Stimulated activated CD4-positive, alpha-beta T cell treated with anti-CD3 and anti-CD28 coated beads, Interleukin-2, amount 100 ng/mL, for 24 hours (primary cell): Measurements from ENCODE around the gene BTBD1.
"Not testable (repeated sequence)": the region's sequence is repeated elsewhere in the genome, so short reads cannot be mapped to it uniquely, and the experiment has no call there.

Source experiments
- DNase-seq, 2 donors: peaks; one replicate each; pipeline ENCODE4 v3.0.0-alpha.2; 2020

Gene BTBD1

GRCh38 chr15:83053151-83053550 lies 13.9 kb downstream of the BTBD1 start:
- no peak for DNase-seq

GRCh38 chr15:83046558-83047127 lies 20.4 kb downstream of the BTBD1 start:
- no peak for DNase-seq

GRCh38 chr15:83044156-83044555 lies 22.9 kb downstream of the BTBD1 start:
- DNase-seq, result no peak

GRCh38 chr15:83039206-83039605 lies 27.8 kb downstream of the BTBD1 start:
- DNase-seq, result no peak

- DNase-seq, result no peak
These were observed 30.8 kb downstream of the BTBD1 start for GRCh38 chr15:83036253-83036652.

- DNase-seq, result not testable (repeated sequence)
These were observed 35.8 kb downstream of the BTBD1 start for GRCh38 chr15:83031234-83031633.

GRCh38 chr15:83030021-83030420 lies 37.0 kb downstream of the BTBD1 start:
- no peak for DNase-seq

GRCh38 chr15:83018436-83018835 lies 48.6 kb downstream of the BTBD1 start:
- no peak for DNase-seq

- no peak for DNase-seq
These were observed 50.1 kb downstream of the BTBD1 start for GRCh38 chr15:83016906-83017305.

- DNase-seq, result no peak
These were observed 51.7 kb downstream of the BTBD1 start for GRCh38 chr15:83015361-83015760.

- DNase-seq, result no peak
These were observed 52.8 kb downstream of the BTBD1 start for GRCh38 chr15:83014205-83014653.

- no peak for DNase-seq
These were observed 54.4 kb downstream of the BTBD1 start for GRCh38 chr15:83012636-83013035.

- DNase-seq, result no peak
These were observed 55.0 kb downstream of the BTBD1 start for GRCh38 chr15:83012076-83012426.

- peak; percentile 83 to 87 for DNase-seq
These were observed 55.6 kb downstream of the BTBD1 start, which contains the start of gene C15orf40 for GRCh38 chr15:83011271-83012075. TSS of gene C15orf40 (minus strand) at chr15:83011639. CDS start at chr15:83011607, 32 bp downstream.

GRCh38 chr15:83010709-83011270 lies 56.3 kb downstream of the BTBD1 start:
- peak; percentile 83 to 85 for DNase-seq

GRCh38 chr15:83000672-83001031 lies 66.4 kb downstream of the BTBD1 start:
- not testable (repeated sequence) for DNase-seq

- peak in 1 of 2 donors; percentile 35 for DNase-seq
These were observed 67.0 kb downstream of the BTBD1 start for GRCh38 chr15:82999905-83000671.

GRCh38 chr15:82999426-82999825 lies 67.6 kb downstream of the BTBD1 start:
- no peak for DNase-seq

- no peak for DNase-seq
These were observed 71.1 kb downstream of the BTBD1 start for GRCh38 chr15:82995938-82996337.

- no peak for DNase-seq
These were observed 72.0 kb downstream of the BTBD1 start for GRCh38 chr15:82995076-82995475.

- DNase-seq, result no peak
These were observed 73.9 kb downstream of the BTBD1 start for GRCh38 chr15:82993144-82993543.

GRCh38 chr15:82992436-82992998 lies 74.5 kb downstream of the BTBD1 start:
- no peak for DNase-seq

- peak in 1 of 2 donors; percentile 14 for DNase-seq
These were observed 80.6 kb downstream of the BTBD1 start for GRCh38 chr15:82986442-82986780.
